Activated T-helper 1 cell treated with anti-CD3 and anti-CD28 coated beads, Interleukin-12 subunit alpha, Interleukin-12 subunit beta, Interleukin-2, Interleukin-4 antibody, amounts not matched to agents 30 ng/mL and 10 ng/mL and 1 ng/mL, durations not matched to agents 14 hours and 24 hours and 36 hours (primary cell): ENCODE results near the gene ARHGEF19. TPM values are rescaled to one million over a fixed set of nuclear protein-coding genes. Genes with fewer than 3 reads are reported as not detected.
"Not testable (repeated sequence)": the region's sequence is repeated elsewhere in the genome, so short reads cannot be mapped to it uniquely, and the experiment has no call there.

Experiments used
- DNase-seq: peaks from one replicate; pipeline ENCODE4 v3.0.0; 2021; ENCODE audit warnings: low spot score
- H3K27ac Mint-ChIP-seq: one replicate; pipeline ENCODE4 v1.8.0; 2021; ENCODE audit warnings: mild to moderate bottlenecking, mixed read lengths
- H3K27me3 Mint-ChIP-seq: one replicate; pipeline ENCODE4 v1.8.0; 2022; ENCODE audit warnings: mild to moderate bottlenecking, moderate library complexity, mixed read lengths; ENCODE audit not compliant: insufficient read depth
- H3K36me3 Mint-ChIP-seq: one replicate; pipeline ENCODE4 v1.8.0; 2021; ENCODE audit warnings: low read depth, mixed read lengths
- H3K4me1 Mint-ChIP-seq: one replicate; pipeline ENCODE4 v1.8.0; 2021; ENCODE audit warnings: low read depth, mixed read lengths
- H3K4me3 Mint-ChIP-seq: one replicate; pipeline ENCODE4 v1.8.0; 2021; ENCODE audit warnings: mild to moderate bottlenecking, moderate library complexity, mixed read lengths
- H3K9me3 Mint-ChIP-seq: one replicate; pipeline ENCODE4 v1.8.0; 2021; ENCODE audit warnings: mixed read lengths
- intact Hi-C: fragments of 100-400 bp; cut with micrococcal nuclease; formaldehyde crosslinking; loops from one replicate; pipeline ENCODE4 v1.15.1; 2024
- total RNA-seq: library from RNA; stranded (reverse); gene quantifications from 2 replicates; pipeline ENCODE4 v1.2.3, GENCODE V29; 2022

ARHGEF19 gene
- total RNA-seq, 1 donor from 2014 or later, result 11.2 TPM

DNA sequence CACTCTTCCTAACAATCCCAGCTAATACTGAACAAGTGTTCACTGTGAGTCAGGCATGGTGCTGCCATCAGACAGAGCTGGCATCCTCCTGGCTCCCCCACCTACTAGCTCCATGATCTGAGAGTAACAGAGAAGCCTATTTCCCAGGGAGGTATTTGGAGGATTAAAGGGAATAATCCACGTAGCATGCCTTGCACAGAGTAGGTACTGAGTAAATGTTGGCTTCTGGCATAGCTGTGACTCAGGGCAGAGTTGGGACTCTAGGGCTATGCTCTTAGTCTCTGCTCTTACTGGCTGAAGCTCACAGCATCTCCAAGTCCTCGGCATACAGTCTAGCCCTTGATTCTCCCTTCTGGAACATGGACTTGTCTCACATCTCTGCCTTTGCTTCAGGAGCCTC is 8.2 kb downstream of the ARHGEF19 start:
- no peak for DNase-seq
- Mint-ChIP-seq H3K4me3 (no peak overlapping the region), H3K27ac (no peak overlapping the region), H3K9me3 (no peaks in the 10 kb centered on the region), H3K4me1 (no peaks in the 10 kb centered on the region), H3K27me3 (no peaks in the 10 kb centered on the region), H3K36me3 (peaks cover 10% of the 10 kb centered on the region)
- intact Hi-C loops, result no loop called here

DNA sequence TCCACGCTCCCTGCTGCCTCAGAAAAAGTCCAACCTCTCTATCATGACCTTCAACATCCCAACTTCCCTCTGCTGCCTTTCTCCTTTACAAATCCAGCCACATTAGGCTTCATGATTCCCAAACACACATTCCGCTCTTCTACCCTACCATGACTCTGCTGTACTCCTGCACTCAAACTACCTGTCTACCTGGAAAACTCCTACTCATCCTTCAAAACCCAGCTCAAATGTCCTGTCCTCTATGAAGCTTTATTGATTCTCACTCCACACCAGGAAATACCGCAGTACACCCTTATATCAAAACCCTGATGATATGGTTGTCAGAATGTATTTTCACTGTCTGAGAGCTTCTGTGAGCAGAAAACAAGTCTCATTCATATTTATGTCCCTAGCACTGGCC is 8.9 kb downstream of the ARHGEF19 start:
- Mint-ChIP-seq H3K36me3 (peaks cover 12% of the 10 kb centered on the region), H3K4me1 (no peaks in the 10 kb centered on the region), H3K27me3 (no peaks in the 10 kb centered on the region), H3K27ac (no peak overlapping the region), H3K4me3 (no peak overlapping the region), H3K9me3 (no peaks in the 10 kb centered on the region)
- no peak for DNase-seq
- intact Hi-C loops, result no loop called here

DNA sequence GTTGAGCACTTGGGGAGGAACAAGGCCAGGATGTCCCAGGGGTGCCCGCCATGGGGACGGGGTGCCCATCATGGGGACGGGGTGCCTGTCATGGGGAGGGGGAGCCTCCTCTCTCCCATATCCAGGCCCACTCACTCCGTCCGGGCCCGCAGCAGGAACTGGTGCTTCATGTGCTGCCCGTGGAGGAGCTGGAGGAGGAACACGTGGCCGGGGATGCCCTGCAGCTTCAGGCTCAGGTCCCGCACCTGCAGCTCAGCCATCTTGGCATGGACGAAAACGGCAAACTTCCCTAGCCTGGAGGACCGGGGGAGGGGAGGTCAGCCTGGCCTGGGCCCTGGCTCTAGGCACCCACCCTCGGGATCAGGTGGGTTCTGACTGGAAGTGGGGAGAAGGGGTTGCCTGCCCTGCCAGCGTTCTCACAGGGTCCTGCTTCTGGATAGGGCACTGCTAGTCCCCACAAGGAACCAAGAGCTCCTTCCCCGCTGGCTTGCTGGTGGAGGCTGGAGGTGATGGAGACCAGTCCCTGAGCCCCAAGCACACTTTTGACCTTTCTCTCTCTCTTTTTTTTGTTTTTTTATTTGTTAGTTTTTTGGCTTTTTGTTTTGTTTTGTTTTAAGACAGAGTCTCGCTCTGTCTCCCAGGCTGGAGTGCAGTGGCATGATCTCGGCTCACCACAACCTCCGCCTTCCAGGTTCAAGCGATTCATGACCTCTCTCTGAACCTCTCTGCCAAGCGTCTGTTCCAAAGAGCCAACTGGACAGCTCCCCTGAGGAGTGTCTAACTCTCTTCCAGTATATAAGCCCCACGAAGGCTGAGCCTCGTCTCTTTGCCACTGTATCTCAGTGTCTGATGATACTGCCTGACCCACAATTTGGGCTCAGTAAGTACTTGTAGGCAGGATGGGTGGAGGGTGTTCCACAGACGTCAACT is 9.9 kb downstream of the ARHGEF19 start:
- H3K9me3 Mint-ChIP-seq, result no peaks in the 10 kb centered on the region
- H3K4me3 Mint-ChIP-seq, result no peak overlapping the region
- intact Hi-C loops, result no loop called here
- DNase-seq, result no peak
- no peaks in the 10 kb centered on the region for H3K4me1 Mint-ChIP-seq
- peaks cover 12% of the 10 kb centered on the region for H3K36me3 Mint-ChIP-seq
- H3K27me3 Mint-ChIP-seq, result no peaks in the 10 kb centered on the region
- H3K27ac Mint-ChIP-seq, result no peak overlapping the region

DNA sequence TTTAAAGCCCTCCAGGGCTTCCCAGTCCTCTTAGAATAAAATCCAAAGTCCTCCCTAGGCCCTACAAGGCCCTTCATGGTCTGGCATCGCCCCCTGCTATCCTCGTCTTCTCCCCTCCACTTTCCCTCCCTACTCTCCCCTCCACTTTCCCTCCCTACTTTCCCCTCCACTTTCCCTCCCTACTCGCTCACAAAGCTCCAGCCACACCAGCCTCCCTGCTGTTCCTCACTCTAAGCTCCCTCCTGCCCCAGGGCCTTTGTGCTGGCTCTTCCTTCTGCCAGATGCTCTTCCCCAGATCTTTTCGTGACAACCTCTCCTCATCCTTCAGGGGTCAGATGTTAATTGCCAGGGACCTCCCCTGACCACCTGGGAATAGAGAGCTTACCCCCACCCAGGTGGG is 12.8 kb downstream of the ARHGEF19 start:
- H3K27me3 Mint-ChIP-seq, result no peaks in the 10 kb centered on the region
- H3K4me1 Mint-ChIP-seq, result no peaks in the 10 kb centered on the region
- intact Hi-C loops, result no loop called here
- H3K36me3 Mint-ChIP-seq, result peaks cover 12% of the 10 kb centered on the region
- no peaks in the 10 kb centered on the region for H3K9me3 Mint-ChIP-seq
- H3K4me3 Mint-ChIP-seq, result no peak overlapping the region
- no peak for DNase-seq
- H3K27ac Mint-ChIP-seq, result no peak overlapping the region

DNA sequence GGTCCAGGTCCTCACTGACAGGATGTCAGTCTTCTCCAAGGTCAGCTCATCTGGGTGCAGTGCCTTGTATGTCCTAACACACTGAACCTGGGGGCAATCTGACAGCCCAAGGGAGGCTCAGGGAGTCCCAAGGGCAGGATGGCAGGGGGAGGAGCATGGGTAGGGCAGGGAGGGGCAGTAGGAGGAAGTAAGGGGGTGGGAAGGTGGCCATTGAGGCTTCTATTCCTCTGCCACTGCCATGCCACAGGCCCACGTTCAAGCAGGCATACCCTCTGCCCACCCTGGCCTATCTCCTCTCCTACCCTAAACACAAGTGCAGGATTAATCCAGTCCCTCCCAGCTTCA is 13.3 kb downstream of the ARHGEF19 start:
- Mint-ChIP-seq H3K4me1 (no peaks in the 10 kb centered on the region), H3K27me3 (peaks cover 2% of the 10 kb centered on the region), H3K4me3 (no peak overlapping the region), H3K36me3 (peaks cover 11% of the 10 kb centered on the region), H3K27ac (no peak overlapping the region), H3K9me3 (no peaks in the 10 kb centered on the region)
- DNase-seq, result no peak
- intact Hi-C loops, result no loop called here

DNA sequence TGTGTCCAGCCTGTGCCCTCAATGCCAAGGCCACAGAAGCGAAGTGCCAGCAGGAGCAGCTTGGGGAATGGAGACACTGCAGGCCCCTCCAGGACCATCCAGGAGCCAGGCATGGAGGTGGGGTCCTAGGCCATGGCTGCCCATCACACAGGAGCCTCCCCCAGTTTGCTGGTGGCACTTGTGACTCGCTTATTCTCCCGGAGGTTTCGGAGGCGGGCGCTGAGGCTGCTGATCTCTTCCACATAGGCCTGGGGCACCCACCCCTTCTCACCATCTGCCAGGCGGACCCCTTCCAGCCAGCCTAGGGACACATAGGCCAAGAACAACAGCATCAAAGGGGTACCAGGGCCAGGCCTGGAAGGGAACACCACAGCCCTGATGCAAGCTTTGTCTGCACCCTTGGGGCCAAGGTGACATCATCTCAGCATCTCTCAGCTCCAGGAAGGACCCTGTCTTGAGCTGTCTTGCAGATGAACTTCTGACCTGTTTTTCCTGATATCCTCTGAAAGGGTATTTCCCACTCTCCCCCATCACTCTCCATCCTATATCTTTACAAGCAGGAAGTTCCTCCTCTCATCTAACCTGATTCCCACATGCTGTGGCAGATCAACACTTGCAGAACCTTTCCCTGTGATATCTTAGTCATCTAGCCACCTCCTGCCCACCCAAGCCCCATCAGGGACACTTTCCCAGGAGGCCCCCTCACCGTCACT is 13.9 kb downstream of the ARHGEF19 start:
- intact Hi-C loops, result no loop called here
- Mint-ChIP-seq H3K9me3 (no peaks in the 10 kb centered on the region), H3K4me1 (no peaks in the 10 kb centered on the region), H3K27ac (no peak overlapping the region), H3K36me3 (peaks cover 9% of the 10 kb centered on the region), H3K27me3 (peaks cover 2% of the 10 kb centered on the region), H3K4me3 (no peak overlapping the region)
- no peak for DNase-seq

DNA sequence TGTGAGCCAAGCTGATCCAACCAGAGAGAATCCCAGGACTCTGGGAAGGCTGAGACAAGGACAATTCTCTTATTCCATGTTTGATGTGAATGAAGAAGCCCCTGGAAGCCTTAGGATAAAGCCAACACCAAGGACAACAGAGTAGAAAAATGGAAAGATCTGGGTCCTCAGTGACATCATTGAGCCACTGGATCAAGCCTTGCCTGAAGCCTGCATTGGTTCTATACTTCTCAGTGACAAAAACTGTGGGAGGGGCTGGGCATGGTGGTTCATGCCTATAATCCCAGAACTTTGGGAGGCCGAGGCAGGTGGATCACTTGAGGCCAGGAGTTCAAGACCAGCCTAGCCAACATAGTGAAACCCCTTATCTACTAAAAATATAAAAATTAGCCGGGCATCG is 15.6 kb downstream of the ARHGEF19 start:
- intact Hi-C loops, result no loop called here
- H3K4me1 Mint-ChIP-seq, result no peaks in the 10 kb centered on the region
- H3K4me3 Mint-ChIP-seq, result no peak overlapping the region

DNA sequence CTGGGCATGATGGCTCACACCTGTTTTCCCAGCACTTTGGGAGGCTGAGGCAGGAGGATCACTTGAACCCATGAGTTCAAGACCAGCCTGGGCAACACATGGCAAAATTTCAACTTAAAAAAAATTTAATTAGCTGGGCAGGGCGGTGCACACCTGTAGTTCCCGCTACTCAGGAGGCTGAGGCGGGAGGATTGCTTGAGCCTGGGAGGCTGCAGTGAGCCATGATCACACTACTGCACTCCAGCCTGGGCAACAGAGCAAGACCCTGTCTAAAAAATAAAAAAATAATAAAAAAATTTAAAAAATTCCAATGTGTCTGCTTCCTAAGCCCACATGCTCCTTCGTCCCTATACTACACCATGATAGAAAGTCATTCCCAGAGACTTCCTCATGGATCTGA is 16.3 kb downstream of the ARHGEF19 start:
- H3K9me3 Mint-ChIP-seq, H3K4me1 Mint-ChIP-seq, H3K27ac Mint-ChIP-seq, H3K36me3 Mint-ChIP-seq, H3K27me3 Mint-ChIP-seq, intact Hi-C loops, H3K4me3 Mint-ChIP-seq, DNase-seq: not testable (repeated sequence)

More for the DNA sequence above, 15.6 kb downstream of the ARHGEF19 start:
- peaks cover 2% of the 10 kb centered on the region for H3K36me3 Mint-ChIP-seq
- H3K9me3 Mint-ChIP-seq, result no peaks in the 10 kb centered on the region
- no peak for DNase-seq
- H3K27me3 Mint-ChIP-seq, result peaks cover 3% of the 10 kb centered on the region
- H3K27ac Mint-ChIP-seq, result no peak overlapping the region

DNA sequence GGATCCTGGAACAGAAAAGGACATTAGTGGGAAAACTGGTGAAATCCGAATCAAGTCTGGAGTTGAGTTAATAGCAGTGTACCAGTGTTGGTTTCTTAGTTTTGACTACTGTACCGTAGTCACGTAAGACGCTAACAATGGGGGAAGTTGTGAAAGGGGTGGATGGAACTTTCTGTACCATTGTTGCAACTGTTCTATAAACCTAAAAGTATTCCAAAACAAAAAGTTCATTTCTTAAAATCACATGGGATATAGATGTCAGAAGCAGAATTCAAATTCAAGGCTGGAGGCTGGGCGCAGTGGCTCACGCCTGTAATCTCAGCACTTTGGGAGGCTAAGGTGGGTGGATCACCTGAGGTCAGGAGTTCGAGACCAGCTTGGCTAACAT is 16.9 kb downstream of the ARHGEF19 start:
- Mint-ChIP-seq H3K9me3 (no peaks in the 10 kb centered on the region), H3K27ac (no peak overlapping the region), H3K36me3 (peaks cover 2% of the 10 kb centered on the region), H3K27me3 (peaks cover 7% of the 10 kb centered on the region), H3K4me3 (no peak overlapping the region), H3K4me1 (no peaks in the 10 kb centered on the region)
- intact Hi-C loops, result no loop called here
- no peak for DNase-seq

DNA sequence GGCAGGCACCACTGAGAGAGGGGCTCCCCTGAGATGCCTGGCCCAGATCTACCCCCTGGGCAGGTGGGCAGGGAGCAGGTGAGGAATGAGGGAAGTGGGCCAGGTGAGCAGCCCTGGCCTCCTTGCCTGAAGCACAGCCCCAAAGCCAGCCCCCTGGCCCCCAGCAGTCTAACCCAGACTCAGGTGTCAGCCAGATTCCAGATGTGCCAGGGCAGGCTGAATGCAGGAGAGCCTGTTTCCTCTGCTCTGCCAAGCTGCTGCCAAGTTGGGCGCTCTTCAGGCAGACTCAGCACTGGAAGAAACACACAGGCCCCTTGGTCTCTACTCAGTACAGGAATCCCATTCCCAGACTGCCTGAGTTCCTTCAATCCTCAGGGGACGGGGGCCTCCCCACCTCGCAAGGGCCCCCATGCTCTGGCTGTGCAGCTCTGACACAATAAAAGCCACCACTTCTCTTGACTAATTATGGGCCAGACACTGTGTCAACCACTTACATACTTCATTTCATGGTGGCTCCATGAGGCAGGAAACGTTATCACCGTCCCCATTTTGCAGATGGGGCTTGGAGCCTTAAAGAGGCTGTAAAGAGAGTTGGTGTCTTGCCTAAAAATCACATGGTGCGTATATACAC is 20.4 kb downstream of the ARHGEF19 start:
- Mint-ChIP-seq H3K9me3 (no peaks in the 10 kb centered on the region), H3K4me1 (no peaks in the 10 kb centered on the region), H3K4me3 (no peak overlapping the region), H3K27me3 (peaks cover 9% of the 10 kb centered on the region), H3K27ac (no peak overlapping the region), H3K36me3 (no peaks in the 10 kb centered on the region)
- intact Hi-C loops, result no loop called here
- no peak for DNase-seq

DNA sequence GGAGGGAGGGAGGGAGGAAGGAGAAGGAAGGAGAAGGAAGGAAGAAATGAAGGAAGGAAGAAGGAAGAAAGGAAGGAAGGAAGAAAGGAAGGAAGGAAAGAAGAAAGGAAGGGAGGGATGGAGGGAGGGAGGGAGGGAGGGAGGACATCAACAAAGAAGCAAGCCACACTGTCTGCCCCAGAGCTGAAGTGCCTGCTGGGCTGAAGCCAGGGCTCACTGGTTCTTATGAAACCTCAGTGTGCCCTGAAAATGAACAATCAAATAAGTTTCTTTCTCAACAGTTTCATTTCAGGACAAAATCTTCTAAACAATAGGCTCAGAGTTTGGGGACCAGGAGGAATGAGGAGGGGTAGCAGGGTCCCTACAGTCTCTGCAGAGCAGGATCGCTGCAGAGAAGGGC is 21.1 kb downstream of the ARHGEF19 start:
- Mint-ChIP-seq H3K27ac (no peak overlapping the region), H3K9me3 (no peaks in the 10 kb centered on the region), H3K27me3 (peaks cover 9% of the 10 kb centered on the region), H3K4me3 (no peak overlapping the region), H3K36me3 (no peaks in the 10 kb centered on the region), H3K4me1 (no peaks in the 10 kb centered on the region)
- no peak for DNase-seq
- intact Hi-C loops, result no loop called here

DNA sequence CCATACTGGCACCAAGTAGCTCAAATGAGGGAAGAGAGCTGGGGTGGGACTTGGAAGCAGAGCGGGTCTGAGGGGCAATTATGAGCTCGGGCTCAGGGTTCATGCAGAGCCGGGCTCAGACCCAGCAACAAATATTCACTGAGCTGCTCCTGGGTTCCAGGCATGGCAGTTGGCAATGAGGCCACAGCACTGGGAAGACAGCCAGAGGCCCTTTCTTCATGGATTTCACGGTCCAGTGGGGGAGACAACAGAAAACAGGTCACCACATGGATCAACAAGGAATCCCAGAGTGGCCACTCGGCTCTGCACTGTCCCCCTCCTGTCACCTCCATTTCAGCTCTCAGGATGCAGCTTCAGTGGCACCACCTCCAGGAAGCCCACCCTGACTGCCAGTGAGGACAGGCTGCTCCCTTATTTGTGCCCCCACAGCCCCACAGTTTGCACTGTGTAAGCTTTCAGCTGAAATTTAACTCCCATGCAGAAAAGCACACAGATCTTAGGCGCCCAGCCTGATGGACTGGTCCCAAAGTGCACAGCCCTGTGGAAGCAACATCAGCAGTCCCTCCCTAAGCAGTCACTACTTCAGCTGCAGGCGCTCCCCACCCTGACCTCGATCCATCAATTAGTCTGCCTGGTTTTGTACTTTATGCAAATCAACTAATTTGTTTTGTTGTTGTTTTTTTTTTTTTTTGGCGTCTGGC is 22.4 kb downstream of the ARHGEF19 start:
- peaks cover 9% of the 10 kb centered on the region for H3K27me3 Mint-ChIP-seq
- no peaks in the 10 kb centered on the region for H3K9me3 Mint-ChIP-seq
- H3K4me1 Mint-ChIP-seq, result no peaks in the 10 kb centered on the region
- no peak overlapping the region for H3K27ac Mint-ChIP-seq
- intact Hi-C loops, result loop anchor here (5.0 kb wide), 1 partner anchor 398 kb away; no protein-coding TSS in a partner anchor
- no peaks in the 10 kb centered on the region for H3K36me3 Mint-ChIP-seq
- DNase-seq, result no peak
- H3K4me3 Mint-ChIP-seq, result no peak overlapping the region
